Left hindlimb (tissue), 1 donor: ENCODE results near the gene UTP18.

Source experiments
- DNase-seq: peaks from one replicate; pipeline ENCODE4 v3.0.0-alpha.2; 2018

Gene UTP18

GRCh38 chr17:51335883-51336822 lies 75.8 kb downstream of the UTP18 start:
- no peak for DNase-seq

- no peak for DNase-seq
Measured at GRCh38 chr17:51341457-51341856, 81.1 kb downstream of the UTP18 start.

GRCh38 chr17:51342257-51342656 lies 81.9 kb downstream of the UTP18 start:
- no peak for DNase-seq

- no peak for DNase-seq
Measured at GRCh38 chr17:51344532-51344931, 84.2 kb downstream of the UTP18 start.

GRCh38 chr17:51346218-51346982 lies 86.1 kb downstream of the UTP18 start:
- DNase-seq = no peak
